Measurements from ENCODE around the gene CPNE7.

- TF ChIP-seq POLR2A (IDR thresholded peaks at IDR 0.05; ENCODE audit: low read length) (no peak), GATA1 (IDR thresholded peaks at IDR 0.05; ENCODE audit: low read depth, low read length) (no peak)
Observed at GRCh38 chr16:89552329-89552728, 23.2 kb upstream of the CPNE7 start.

All from erythroblast (primary cell).